Body of pancreas (tissue), 4 donors: Measurements from ENCODE around the gene TTC28. TPM values are rescaled to one million over a fixed set of nuclear protein-coding genes. Genes with fewer than 3 reads are reported as not detected.
"Not testable (repeated sequence)": the region's sequence is repeated elsewhere in the genome, so short reads cannot be mapped to it uniquely, and the experiment has no call there.

ENCODE experiments used
- ATAC-seq: fragments of 150-250 bp; one replicate; pipeline ENCODE4 v1.9.1; 2016
- DNase-seq, 4 donors: peaks; one replicate each; pipeline ENCODE4 v3.0.0-alpha.2; 2019
- H3K27ac ChIP-seq, 4 donors: fragments of 200-600 bp; sonication (generic); 1 replicate in 3 of 4; 2 replicates in 1 of 4; pipeline versions ENCODE4 v1.5.1 to v1.6.1; 2016 to 2019; ENCODE audit warnings: mild to moderate bottlenecking in 1 of 4, mixed read lengths in 1 of 4, moderate library complexity in 1 of 4
- H3K27me3 ChIP-seq, 2 donors: fragments of 200-600 bp; sonication (generic); one replicate each; pipeline ENCODE4 v1.6.0; 2016; ENCODE audit warnings: mild to moderate bottlenecking in 1 of 2
- H3K36me3 ChIP-seq, 2 donors: fragments of 200-600 bp; sonication (generic); replicated peaks in 1 of 2; 2 replicates each; pipeline ENCODE4 v1.5.1; 2016; ENCODE audit warnings: low read depth in 2 of 2; ENCODE audit not compliant: insufficient read depth in 1 of 2
- H3K4me1 ChIP-seq: fragments of 200-600 bp; sonication (generic); one replicate; pipeline ENCODE4 v1.6.0; 2016
- H3K4me3 ChIP-seq, 2 donors: fragments of 200-600 bp; sonication (generic); 1 replicate in 1 of 2; 2 replicates in 1 of 2; pipeline ENCODE4 v1.5.1; 2016 to 2019
- H3K9me3 ChIP-seq, 3 donors: fragments of 200-600 bp; sonication (generic); 1 replicate in 2 of 3; 2 replicates in 1 of 3; pipeline ENCODE4 v1.5.1; 2016
- POLR2A ChIP-seq, 3 donors: fragments of 450-650 bp; IDR thresholded peaks; one replicate each; pipeline ENCODE4 v1.6.1; 2016; ENCODE audit warnings: antibody characterized with exemption in 3 of 3, mild to moderate bottlenecking in 2 of 3
- WGBS, 2 donors: methylation state at CpG; one replicate each; pipeline ENCODE4 v1.1.5; 2017; 5-methylcytosine and 5-hydroxymethylcytosine counted together
- intact Hi-C: fragments of 100-400 bp; cut with DNase I; formaldehyde crosslinking; loops from one replicate; pipeline ENCODE4 v1.15.1; 2023
- total RNA-seq, 2 donors: library from RNA; depleted of rRNA; stranded (reverse); fragments of >200 nt; gene quantifications; one replicate each; pipeline ENCODE4 v1.1.0, GENCODE V29; 2016
- TF ChIP-seq, protein P1 (sequence below), 7 experiments: fragments of 450-650 bp in 4 of 7; fragments of 200-600 bp in 3 of 7; sonication (generic) in 3 of 7; IDR thresholded peaks; one replicate each; pipeline ENCODE4 v1.5.1; 2016 to 2019; ENCODE audit warnings: antibody characterized with exemption in 7 of 7

Gene TTC28
- total RNA-seq, 2 donors from 2014 or later: 21.0 to 87.3 TPM

DNA sequence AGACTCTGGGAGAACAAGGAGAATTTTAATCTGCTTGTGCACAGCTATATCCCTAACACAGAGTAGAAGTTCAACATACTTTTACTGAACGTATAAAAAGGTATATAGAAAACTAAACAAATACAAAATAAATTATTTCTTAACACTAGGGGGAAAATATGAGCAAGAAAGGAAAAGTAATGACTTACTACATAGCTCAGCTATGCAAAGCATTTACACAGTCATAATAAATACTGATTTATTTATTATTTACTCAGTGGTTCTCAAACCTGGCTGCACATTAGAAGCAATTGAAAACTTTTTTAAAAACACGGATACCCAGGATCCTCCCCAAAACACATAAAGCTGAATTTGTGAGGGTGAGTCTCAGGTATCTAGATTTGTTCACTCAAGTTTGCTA lies 182.5 kb downstream of the TTC28 start:
- DNase-seq: no peak
- Histone ChIP-seq H3K4me3 (no peak overlapping the region), H3K27ac (no peak overlapping the region), H3K36me3 (no peaks in the 10 kb centered on the region), H3K27me3 (no peaks in the 10 kb centered on the region), H3K4me1 (no peaks in the 10 kb centered on the region), H3K9me3 (no peaks in the 10 kb centered on the region)
- TF ChIP-seq POLR2A (IDR thresholded peaks at IDR 0.05): no peak
- TF ChIP-seq, protein P1, sequence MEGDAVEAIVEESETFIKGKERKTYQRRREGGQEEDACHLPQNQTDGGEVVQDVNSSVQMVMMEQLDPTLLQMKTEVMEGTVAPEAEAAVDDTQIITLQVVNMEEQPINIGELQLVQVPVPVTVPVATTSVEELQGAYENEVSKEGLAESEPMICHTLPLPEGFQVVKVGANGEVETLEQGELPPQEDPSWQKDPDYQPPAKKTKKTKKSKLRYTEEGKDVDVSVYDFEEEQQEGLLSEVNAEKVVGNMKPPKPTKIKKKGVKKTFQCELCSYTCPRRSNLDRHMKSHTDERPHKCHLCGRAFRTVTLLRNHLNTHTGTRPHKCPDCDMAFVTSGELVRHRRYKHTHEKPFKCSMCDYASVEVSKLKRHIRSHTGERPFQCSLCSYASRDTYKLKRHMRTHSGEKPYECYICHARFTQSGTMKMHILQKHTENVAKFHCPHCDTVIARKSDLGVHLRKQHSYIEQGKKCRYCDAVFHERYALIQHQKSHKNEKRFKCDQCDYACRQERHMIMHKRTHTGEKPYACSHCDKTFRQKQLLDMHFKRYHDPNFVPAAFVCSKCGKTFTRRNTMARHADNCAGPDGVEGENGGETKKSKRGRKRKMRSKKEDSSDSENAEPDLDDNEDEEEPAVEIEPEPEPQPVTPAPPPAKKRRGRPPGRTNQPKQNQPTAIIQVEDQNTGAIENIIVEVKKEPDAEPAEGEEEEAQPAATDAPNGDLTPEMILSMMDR (IDR thresholded peaks at IDR 0.05): no peak
- WGBS, 2 donors: 53 to 62% methylated on average over 2 of the region's 2 CpGs
- no peak for ATAC-seq
- intact Hi-C loops: no loop called here

DNA sequence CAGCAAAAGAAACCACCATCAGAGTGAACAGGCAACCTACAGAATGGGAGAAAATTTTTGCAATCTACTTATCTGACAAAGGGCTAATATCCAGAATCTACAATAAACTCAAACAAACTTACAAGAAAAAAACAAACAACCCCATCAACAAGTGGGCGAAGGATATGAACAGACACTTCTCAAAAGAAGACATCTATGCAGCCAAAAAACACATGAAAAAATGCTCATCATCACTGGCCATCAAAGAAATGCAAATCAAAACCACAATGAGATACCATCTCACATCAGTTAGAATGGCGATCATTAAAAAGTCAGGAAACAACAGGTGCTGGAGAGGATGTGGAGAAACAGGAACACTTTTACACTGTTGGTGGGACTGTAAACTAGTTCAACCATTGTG lies 188.4 kb downstream of the TTC28 start:
- H3K4me3 ChIP-seq, H3K4me1 ChIP-seq, H3K27ac ChIP-seq, H3K9me3 ChIP-seq, DNase-seq, H3K27me3 ChIP-seq, H3K36me3 ChIP-seq, ATAC-seq, intact Hi-C loops: not testable (repeated sequence)
- WGBS, 2 donors: 97 to 100% methylated on average over 1 to 2 of the region's 2 CpGs

GRCh38 chr22:28488825-28489224 lies 190.8 kb downstream of the TTC28 start:
- ATAC-seq: no peak
- 57 to 61% methylated on average over 2 of the region's 2 CpGs for WGBS, 2 donors
- Histone ChIP-seq H3K27ac (no peak overlapping the region), H3K9me3 (no peaks in the 10 kb centered on the region), H3K4me3 (no peak overlapping the region), H3K4me1 (no peaks in the 10 kb centered on the region), H3K27me3 (no peaks in the 10 kb centered on the region), H3K36me3 (no peaks in the 10 kb centered on the region)
- DNase-seq: no peak
- TF ChIP-seq, protein P1 (IDR thresholded peaks at IDR 0.05): no peak
- TF ChIP-seq POLR2A (IDR thresholded peaks at IDR 0.05): no peak
- intact Hi-C loops: no loop called here

DNA sequence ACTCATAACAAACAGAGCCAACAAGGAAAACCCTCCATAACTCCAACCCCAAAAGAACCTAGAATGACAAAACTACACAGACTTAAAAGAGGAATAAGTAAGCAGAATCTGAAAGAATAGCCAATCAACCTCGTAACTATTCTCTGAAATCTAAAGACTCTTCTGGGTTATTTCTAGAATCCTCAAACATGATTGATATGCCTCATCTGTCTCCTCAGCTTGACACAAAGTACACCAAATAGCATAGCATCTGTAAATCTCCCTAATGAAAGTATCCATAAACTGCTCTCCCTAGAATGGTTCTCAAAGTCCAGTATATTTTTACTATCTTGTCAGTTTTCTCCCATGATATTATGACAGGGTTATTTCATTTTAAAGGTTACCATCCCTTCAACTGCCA lies 195.0 kb downstream of the TTC28 start:
- Histone ChIP-seq H3K9me3 (no peaks in the 10 kb centered on the region), H3K4me3 (no peak overlapping the region), H3K4me1 (no peaks in the 10 kb centered on the region), H3K27me3 (no peaks in the 10 kb centered on the region), H3K27ac (no peak overlapping the region), H3K36me3 (no peaks in the 10 kb centered on the region)
- ATAC-seq: no peak
- 94 to 97% methylated on average over 1 of the region's 1 CpG for WGBS, 2 donors
- no peak for DNase-seq
- intact Hi-C loops: no loop called here
- TF ChIP-seq, protein P1 (IDR thresholded peaks at IDR 0.05): no peak
- no peak for TF ChIP-seq POLR2A (IDR thresholded peaks at IDR 0.05)

DNA sequence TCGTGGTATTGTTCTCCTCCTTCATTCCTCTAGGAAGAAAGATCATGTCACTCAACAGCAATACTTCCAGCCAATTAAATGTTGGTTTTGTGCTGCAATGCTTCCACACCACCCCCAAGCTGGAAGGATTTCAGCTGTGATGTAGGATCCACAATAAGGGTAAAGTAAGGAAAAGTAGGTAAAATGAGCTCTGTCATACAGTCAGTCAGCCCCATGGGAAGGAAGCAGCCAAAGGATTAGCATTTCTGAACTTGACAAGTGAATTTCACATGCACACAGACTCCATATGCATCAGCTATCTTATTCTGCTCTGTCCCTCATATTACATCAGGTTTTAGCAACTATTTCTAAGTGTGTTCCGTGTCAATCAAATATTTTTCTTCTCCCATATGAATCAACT lies 197.9 kb downstream of the TTC28 start:
- ATAC-seq: no peak
- H3K4me1 ChIP-seq: no peaks in the 10 kb centered on the region
- H3K27ac ChIP-seq: no peak overlapping the region
- H3K36me3 ChIP-seq: no peaks in the 10 kb centered on the region
- H3K4me3 ChIP-seq: no peak overlapping the region
- WGBS, 2 donors: 45 to 68% methylated on average over 2 of the region's 2 CpGs
- H3K9me3 ChIP-seq: no peaks in the 10 kb centered on the region
- H3K27me3 ChIP-seq: no peaks in the 10 kb centered on the region
- no peak for TF ChIP-seq POLR2A (IDR thresholded peaks at IDR 0.05)
- TF ChIP-seq, protein P1 (IDR thresholded peaks at IDR 0.05): no peak
- intact Hi-C loops: no loop called here
- no peak for DNase-seq
